CD1c-positive myeloid dendritic cell (primary cell): ENCODE results near the gene DMBT1.

ENCODE experiments used
- DNase-seq: peaks from one replicate; pipeline ENCODE4 v3.0.0-alpha.2; 2016; ENCODE audit errors: extremely low spot score

The DMBT1 gene

DNA sequence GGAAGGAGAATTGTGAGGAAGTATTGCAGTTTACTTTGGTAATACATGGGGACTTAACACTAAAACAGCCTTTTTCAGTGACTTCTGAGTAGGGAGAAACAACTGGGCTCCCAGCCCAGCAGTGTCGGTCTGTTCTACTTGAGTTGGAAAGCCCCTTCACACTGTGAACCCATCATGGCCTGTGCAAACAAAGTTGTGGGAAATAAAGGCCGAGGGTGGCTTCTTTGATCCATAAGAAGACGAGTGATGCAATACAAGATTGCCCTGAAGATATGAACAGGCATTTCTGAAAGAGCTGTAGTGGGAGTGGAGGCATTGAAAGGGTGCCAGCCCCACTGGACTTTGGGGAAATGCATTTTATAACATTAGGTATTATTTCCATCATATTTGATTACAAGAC is 110.8 kb downstream of the DMBT1 start:
- DNase-seq = no peak

DNA sequence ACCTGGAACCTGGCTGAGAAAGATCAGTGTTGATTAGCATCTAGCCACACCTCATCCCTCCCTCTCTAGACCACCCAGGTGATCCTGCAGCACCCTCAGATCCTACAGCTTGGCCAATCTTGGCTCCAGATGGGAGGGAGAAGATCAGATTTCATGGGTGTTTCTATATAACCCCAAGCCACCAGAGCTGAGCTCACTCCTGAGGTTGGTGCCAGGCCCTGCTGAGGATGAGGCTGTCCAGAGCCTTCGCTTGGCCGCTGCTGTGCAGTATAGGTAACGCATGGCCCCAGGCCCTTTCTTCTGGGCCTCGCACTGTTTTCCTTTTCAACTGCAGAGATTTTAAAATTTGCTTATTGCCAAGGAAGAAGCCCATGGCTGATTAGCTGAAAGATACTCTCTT is 112.1 kb downstream of the DMBT1 start:
- no peak for DNase-seq

DNA sequence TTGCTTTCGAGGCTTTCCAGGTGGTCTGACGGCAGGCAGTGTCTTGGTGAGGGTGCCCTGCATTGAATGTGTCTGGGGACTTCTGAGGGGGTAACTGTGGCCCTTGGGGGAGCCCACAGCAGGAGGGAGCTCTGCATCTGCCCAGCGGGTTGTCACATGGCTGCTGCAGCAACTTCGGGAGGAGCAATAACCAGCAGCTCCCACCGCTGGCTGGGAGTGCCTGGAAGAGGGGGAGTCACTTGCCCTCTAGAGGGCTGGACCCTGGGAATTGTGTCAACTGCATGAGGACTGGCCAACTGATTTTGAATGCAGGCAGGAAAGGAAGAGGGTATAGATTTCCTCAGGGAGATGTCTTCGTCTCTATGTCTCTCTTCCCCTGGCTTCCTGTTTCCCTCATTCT is 112.7 kb downstream of the DMBT1 start:
- no peak for DNase-seq

DNA sequence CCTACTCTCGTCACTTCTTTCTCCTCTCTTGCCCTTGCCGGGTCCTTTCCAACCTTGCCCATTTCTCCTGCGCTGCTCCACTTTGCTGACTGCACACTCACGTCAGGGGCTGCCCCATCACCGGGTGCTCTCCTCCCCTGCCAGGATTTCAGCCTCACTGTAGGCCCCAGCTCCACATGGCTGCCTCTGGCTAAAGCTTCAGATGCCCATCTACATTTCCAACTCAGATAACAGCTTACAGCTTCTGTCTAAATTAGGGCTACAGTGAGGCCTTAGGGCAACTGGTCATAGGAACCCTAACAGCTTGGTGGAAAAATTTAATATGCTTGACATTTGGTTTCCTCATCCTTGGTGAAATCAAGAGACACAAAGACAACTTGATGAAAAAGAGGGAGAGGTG is 113.2 kb downstream of the DMBT1 start:
- no peak for DNase-seq

DNA sequence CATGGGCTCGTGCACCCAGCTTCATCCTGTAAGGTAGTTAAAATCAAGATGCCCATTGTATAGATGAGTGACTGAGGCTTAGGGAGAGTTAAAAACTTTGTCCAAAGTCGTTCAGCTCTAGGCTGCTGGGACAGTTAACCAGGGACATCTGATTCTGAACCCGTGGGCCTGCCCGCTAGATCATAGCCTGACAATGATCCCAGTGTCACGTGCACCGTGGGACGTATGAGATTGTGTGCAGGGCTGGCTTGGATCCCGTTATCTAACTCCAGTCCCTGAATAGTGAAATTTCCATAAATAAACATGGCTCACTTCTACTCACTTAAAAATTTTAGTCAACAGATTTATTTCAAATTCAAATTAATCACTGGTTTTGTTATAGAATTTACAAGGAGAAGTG is 114.2 kb downstream of the DMBT1 start:
- no peak for DNase-seq

DNA sequence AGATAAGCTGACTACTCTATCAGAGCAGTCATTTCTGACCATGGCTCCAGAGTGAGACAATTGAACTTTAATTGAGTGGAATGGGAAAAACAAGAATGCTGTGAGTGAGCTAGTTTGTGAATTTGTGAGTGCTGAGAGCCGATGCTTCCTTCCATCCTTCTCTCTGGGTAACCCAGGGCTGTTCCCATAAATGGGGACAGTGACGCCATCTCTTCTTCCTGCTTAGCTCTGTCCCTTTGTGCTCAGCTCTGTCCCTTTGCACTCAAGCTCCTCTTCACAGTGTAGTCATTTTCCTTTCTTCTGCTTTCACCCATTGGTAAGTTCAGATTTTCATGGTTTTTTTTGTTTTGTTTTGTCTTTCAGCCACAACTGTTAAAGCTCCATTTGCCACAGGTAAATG is 114.7 kb downstream of the DMBT1 start:
- no peak for DNase-seq

DNA sequence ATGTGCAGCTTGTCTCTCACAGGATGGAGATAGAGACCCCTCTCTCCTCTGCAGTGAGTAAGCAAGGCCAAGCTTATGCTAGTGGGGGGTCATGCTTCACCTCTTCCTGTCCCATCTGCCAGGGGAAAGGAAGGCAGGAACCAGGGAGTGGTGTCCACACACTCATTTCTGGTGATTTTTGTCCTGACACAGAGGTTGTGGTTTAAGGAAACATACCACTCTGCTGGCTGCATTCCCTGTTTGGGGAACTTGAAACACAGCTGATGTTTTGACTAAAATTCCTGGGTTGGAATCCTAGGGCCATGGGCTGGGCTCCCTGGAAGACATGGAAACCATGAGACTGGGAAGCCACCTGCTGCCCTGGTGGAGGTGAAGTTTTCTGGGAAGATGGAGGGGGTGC is 117.7 kb downstream of the DMBT1 start:
- no peak for DNase-seq

DNA sequence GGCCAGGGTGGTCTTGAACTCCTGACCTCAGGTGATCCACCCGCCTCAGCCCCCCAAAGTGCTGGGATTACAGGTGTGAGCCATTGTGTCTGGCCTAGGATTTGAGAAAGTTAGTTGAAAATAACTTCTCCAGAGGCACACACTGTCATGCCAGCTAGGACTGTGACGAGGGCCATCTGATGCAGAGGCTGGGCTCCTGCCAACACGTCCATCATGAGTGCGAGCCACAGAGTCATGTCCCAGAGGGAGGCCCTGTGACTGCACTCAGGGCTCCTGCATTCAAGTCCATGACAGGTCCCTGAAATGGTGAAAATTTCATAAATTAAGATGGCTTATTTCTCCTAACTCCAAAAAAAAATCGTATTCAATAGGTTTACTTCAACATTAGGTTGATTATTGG is 122.0 kb downstream of the DMBT1 start:
- no peak for DNase-seq

DNA sequence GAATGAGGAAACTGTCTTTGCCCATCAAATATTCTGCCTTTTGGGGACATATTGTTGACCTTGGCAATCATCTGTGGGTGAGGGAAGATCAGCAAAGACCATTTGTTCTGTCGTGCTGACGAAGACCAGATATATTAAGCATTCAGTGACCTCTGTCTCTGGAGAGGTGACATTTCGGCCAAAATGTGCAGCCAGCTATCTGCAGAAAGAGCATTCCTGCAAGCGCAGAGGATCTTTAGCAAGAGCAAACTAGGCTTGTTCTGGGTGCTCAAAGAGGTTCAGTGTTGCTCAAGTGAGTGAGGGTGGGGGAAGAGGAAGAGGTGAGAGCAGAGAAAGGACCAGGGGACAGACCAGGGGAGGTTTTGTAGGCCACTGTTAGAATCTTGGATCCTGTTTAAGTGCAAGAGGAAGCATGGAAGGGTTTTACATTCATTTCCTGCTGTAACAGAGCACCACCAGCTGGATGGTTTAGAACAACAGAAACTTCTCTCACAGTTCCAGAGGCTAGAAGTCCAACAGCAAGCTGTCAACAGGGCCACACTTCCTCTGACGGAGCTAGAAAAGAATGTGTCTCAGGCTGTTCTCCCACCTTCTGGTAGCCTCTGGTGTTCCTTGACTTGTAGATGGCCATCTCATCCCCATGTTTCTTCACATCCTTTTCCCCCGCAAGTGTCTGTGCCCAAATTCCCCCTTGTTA is 127.9 kb downstream of the DMBT1 start:
- no peak for DNase-seq

DNA sequence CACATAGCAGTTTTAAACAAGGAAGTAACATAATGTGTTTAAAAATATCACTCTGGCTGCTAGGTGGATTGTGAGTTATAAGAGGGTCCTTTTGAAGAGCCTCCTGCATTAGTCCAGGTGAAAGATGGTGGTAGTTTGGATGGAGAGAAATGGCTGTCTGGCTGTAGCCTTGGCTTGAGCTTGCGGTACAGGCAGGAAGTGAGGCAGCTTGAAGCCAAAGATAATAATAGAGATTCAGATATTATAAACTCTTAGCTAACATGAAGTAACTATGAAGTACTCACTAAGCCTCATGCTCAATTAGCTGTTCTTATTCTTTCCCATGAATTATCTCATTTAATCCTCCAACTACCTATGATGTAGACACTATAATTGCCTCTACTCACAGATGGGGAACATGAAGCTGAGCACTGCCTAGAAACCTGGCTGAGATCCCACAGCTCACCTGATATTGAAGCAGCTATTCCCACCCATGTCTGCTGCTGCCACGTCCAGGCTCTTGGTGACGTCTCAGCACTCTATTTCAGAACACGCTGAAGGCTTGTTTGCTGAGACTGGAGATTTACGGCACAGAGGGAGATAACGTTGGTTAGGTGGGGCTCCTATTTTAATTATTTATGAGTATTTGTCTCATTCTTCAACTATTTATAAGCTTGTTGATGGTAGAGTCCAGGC is 128.7 kb downstream of the DMBT1 start:
- no peak for DNase-seq

DNA sequence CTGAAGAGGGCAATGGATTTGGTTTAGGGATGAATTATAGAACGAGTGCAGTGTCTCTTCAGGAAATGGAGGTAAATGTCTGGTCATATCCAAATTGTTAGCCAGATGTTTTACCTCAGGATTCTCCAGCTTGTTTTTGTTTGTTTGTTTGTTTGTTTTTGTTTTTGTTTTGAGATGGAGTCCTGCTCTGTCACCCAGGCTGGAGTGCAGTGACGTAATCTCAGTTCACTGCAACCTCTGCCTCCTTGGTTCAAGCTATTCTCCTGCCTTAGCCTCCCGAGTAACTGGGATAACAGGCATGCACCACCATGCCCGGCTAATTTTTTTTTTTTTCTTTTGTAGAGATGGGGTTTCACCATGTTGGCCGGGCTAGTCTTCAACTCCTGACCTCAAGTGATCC is 132.2 kb downstream of the DMBT1 start:
- DNase-seq = no peak
